GM18508 (cell line): ENCODE data around the gene SEC14L6.

Experiments
- ATAC-seq: cut with Tn5 transposase; IDR thresholded peaks from one replicate; pipeline ENCODE4 v1.9.1; 2021; ENCODE audit warnings: moderate number of reproducible peaks; ENCODE audit not compliant: insufficient read depth, unreplicated experiment

SEC14L6 gene

DNA sequence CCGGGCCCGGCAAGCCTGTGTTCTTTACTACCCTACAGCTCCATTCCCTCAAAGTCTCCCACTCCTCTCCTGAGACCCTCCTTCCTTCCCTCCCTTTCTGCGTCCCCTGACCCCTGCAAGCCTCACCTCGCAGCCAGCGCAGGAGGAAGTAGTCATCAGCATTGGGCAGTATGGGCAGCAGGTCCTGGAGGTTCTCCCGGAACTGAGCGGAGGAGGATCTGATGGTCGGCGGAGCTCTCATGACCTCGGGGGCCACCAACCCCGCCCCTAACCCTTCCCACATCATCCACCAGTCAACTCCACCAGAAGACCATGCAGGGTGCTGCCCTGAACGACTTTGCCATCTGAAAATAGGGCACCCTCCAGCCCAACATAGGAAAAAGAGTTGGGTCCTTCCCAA lies 43.0 kb downstream of the SEC14L6 start:
- ATAC-seq: no peak

DNA sequence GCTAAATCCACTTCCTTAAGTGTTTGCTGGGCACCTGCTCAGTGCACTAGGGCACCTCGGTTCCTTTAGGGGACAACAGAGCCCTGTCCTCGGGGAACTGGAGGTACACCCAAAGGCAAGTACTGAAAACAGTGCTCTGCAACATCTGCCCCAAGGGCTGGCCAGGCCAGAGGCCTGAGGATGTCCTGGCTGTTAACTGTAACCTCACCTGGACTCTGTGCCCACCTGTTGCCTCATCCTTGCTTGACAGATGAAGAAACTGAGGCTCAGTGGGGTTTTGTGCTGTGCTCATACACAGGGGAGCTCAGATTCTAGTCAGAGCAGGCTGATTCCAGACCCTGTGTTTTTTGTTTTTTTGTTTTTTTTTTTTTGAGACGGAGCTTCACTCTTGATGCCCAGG lies 43.6 kb downstream of the SEC14L6 start:
- ATAC-seq: no peak

- no peak for ATAC-seq
Measured at GRCh38 chr22:30502153-30502552, 44.4 kb downstream of the SEC14L6 start.

GRCh38 chr22:30500628-30501027 lies 45.9 kb downstream of the SEC14L6 start:
- ATAC-seq: no peak

- no peak for ATAC-seq
Measured at GRCh38 chr22:30497466-30498150, 48.9 kb downstream of the SEC14L6 start.

DNA sequence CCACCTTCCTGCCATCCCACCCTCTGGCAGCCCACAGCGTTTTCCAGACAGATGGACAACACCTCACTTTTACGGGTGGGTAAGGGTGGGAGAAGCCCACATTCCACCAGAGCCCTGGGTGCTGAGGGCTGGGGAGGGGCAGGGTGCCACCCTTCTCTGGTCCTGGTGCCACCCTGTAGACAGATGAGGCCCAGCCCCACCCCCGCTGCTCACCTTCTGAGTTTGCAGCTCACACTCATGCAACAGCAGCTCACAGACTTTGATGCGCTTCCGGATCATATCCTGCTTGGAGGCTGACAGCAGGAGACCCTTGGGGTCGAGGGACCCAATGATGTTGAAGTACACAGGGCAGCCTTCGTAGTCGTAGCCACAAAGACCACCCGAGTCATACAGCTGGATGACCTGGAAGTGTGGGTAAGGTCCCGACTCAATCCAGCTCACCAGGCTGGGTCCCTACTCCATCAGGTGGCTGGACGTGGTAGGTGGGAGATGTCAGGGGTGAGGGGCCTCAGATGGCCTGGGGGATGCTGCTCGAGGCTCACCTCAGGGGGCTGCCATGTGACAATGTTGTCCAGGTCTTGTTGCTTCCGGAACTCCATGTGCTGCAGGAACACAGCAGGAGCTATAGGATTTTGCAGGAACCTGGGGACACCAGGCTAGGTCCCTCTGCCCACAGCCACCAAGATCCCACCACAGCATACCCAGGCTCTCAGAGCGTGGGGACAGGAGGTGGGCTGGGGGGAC lies 51.3 kb downstream of the SEC14L6 start:
- no peak for ATAC-seq

DNA sequence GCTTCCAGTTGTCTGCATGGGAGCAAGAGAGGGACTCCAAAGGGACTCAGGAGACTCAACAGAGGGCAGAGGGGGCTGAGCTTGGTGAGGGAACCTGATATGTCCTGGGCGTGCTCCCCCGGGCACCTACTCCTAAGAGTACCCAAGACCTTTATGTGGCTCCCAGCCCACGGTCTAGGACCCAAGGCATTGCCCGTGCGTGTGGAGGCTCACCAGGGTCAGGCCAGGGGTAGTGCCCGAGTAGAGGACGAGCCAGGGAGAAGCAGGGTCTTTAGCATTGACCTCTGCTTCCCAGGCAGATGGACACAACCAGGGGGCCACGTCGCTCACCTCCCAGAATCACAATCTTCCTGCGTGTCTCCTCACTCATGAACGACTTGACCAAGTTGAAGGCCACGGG lies 54.4 kb downstream of the SEC14L6 start:
- ATAC-seq: no peak

- no peak for ATAC-seq
Measured at GRCh38 chr22:30491381-30491780, 55.2 kb downstream of the SEC14L6 start.

- no peak for ATAC-seq
Measured at GRCh38 chr22:30490399-30490798, 56.1 kb downstream of the SEC14L6 start.

GRCh38 chr22:30488121-30488520 lies 58.4 kb downstream of the SEC14L6 start:
- no peak for ATAC-seq

DNA sequence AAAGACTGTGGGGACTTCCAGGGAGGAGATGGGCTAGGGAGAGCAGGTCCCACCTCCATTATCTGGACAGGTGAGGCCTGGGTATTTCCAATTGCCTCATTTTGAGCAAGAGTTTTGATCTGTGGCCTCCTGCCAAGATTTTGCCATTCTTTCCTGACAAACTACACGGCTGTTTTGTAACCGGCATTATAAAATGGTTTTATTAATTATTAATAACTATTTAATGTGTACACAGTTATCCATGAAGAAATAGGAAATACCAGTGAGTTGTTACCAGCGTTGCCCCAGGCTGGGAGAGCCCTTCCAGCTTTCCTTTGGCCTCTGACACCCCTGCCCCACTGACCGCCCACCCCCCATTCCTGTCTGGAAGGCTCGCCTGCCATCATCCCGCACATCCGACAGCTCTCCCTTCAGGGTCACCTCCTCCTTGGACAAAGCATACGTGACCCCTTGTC lies 59.9 kb downstream of the SEC14L6 start:
- no peak for ATAC-seq

DNA sequence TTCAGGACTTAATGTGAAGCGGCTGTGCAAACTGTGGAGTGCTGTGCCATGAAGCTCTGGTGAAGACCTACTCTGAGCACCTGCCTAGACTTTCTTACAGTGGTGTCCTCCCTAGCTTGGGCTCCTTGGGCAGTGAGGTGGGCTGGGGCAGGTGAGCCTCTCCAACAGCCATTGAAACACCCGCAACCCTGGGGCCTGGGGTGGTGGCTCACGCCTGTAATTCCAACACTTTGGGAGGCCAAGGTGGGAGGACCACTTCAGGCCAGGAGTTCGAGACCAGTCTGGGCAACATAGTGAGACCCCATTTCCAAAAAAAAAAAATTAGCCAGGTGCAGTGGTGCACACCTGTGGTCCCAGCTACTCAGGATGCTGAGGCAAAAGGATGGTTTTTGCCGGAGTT lies 60.4 kb downstream of the SEC14L6 start:
- ATAC-seq: no peak

DNA sequence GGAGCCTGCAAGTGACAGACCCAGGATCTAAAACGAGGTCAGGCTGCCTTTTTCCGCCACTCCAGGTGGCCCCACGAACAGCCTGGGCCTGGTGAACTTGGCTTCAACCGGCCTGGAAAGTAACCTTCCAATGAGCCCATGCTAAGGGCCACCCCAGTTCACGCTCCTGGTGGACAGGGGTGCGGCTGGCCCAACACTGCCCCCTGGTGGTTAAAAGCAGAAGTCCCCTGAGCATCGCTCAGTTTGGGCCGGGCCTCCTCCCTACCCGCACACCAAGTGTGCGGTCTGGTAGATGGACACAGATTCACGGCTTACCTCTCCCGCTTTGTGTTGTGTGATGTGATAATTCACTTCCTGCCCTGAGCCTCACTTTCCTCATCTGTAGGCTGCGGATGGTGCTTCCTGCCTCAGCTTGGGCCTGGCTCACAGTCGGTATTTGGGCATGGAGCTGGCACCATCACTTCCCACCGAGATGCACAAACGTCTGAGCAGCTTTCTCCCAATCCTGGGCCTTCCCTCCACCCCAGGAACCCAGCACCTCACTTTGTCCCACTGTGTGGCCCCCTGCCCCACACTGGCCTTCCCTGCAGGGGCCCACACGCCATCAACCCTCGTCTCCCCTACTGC lies 61.1 kb downstream of the SEC14L6 start:
- ATAC-seq: no peak

GRCh38 chr22:30483169-30483568 lies 63.4 kb downstream of the SEC14L6 start:
- no peak for ATAC-seq

- ATAC-seq: no peak
Measured at GRCh38 chr22:30481711-30482110, 64.8 kb downstream of the SEC14L6 start.

DNA sequence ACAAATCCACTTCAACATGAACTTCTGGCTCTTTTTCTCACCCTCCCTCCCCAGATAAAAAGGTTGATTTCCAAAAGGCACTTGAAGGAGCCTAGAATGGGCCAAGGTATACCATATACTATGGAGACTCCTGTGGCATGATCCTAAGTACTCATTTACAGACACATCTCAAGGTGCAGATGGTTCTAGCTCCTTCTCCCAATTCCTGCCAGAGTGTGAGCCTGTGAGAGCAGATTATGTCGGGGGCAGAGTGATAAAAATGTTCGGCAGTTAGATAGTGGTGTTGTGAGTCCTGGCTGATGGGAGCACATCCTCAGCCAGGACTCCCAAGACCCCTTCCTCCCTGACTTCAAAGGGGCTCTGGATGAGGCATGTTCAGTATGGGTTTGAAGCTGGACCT lies 66.6 kb downstream of the SEC14L6 start:
- ATAC-seq: no peak

GRCh38 chr22:30474683-30475424 lies 71.7 kb downstream of the SEC14L6 start:
- ATAC-seq: no peak

- no peak for ATAC-seq
Measured at GRCh38 chr22:30474121-30474520, 72.4 kb downstream of the SEC14L6 start.

DNA sequence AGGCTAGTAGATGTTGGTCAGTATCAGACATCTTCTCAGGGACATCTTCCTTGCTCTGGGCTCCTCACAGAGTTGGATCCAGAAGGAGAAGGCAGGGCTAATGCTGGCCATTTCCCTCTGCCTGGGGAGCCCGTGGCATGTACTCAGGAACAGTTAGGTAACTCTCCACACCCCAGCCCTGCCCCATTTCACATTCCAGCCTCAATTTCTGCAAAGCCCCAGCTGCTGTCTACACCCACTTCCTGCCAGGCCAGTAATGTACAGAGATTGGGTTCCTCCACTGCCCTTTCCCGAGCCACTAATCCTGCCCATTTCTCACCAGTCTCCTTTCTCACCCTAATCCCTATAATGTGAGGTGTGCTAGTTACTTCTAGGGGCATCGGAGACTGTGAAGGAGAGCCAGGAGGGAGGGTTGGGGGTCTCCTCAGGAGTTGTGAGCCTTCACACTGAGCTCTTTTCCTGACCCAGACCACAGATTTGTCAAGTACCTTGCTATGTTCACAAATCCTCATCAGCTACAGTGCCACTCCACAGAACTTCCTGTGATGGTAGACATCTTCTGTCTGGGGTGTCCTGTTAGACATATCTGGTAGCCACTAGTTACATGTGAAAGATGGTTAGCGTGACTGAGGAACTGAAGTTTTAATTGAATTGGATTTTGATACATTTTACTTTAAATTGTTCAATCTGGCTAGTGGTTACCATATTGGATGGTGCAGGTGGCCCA lies 73.4 kb downstream of the SEC14L6 start:
- no peak for ATAC-seq
